Measurements from ENCODE around the gene SLC1A3. TPM values are rescaled to one million over a fixed set of nuclear protein-coding genes. Genes with fewer than 3 reads are reported as not detected.
"Not testable (repeated sequence)": the region's sequence is repeated elsewhere in the genome, so short reads cannot be mapped to it uniquely, and the experiment has no call there.

SLC1A3 gene
- total RNA-seq, 1 donor from 2014 or later: 33.4 TPM

- DNase-seq (ENCODE audit: low spot score): no peak
These were observed 24.1 kb downstream of the SLC1A3 start for GRCh38 chr5:36630201-36631145.

GRCh38 chr5:36631154-36631553, 24.7 kb downstream of the SLC1A3 start:
- DNase-seq (ENCODE audit: low spot score): no peak

GRCh38 chr5:36631620-36632362, 25.4 kb downstream of the SLC1A3 start:
- DNase-seq (ENCODE audit: low spot score): no peak

GRCh38 chr5:36632363-36632664, 25.9 kb downstream of the SLC1A3 start:
- DNase-seq (ENCODE audit: low spot score): no peak

GRCh38 chr5:36635721-36636390, 29.4 kb downstream of the SLC1A3 start:
- no peak for DNase-seq (ENCODE audit: low spot score)

- no peak for DNase-seq (ENCODE audit: low spot score)
These were observed 30.7 kb downstream of the SLC1A3 start for GRCh38 chr5:36637101-36637500.

GRCh38 chr5:36637516-36637915, 31.1 kb downstream of the SLC1A3 start:
- DNase-seq (ENCODE audit: low spot score): no peak

- no peak for DNase-seq (ENCODE audit: low spot score)
These were observed 31.6 kb downstream of the SLC1A3 start for GRCh38 chr5:36638056-36638455.

- no peak for DNase-seq (ENCODE audit: low spot score)
These were observed 34.5 kb downstream of the SLC1A3 start for GRCh38 chr5:36640949-36641348.

GRCh38 chr5:36641431-36641830, 35.0 kb downstream of the SLC1A3 start:
- DNase-seq (ENCODE audit: low spot score): no peak

GRCh38 chr5:36642089-36642488, 35.7 kb downstream of the SLC1A3 start:
- no peak for DNase-seq (ENCODE audit: low spot score)

- no peak for DNase-seq (ENCODE audit: low spot score)
These were observed 36.8 kb downstream of the SLC1A3 start for GRCh38 chr5:36643162-36643561.

- DNase-seq (ENCODE audit: low spot score): not testable (repeated sequence)
These were observed 37.4 kb downstream of the SLC1A3 start for GRCh38 chr5:36643841-36644240.

GRCh38 chr5:36644727-36645126, 38.3 kb downstream of the SLC1A3 start:
- no peak for DNase-seq (ENCODE audit: low spot score)

GRCh38 chr5:36646100-36646499, 39.7 kb downstream of the SLC1A3 start:
- no peak for DNase-seq (ENCODE audit: low spot score)

- no peak for DNase-seq (ENCODE audit: low spot score)
These were observed 40.2 kb downstream of the SLC1A3 start for GRCh38 chr5:36646507-36647023.

- no peak for DNase-seq (ENCODE audit: low spot score)
These were observed 40.6 kb downstream of the SLC1A3 start for GRCh38 chr5:36647046-36647445.

GRCh38 chr5:36648426-36648825, 42.0 kb downstream of the SLC1A3 start:
- DNase-seq (ENCODE audit: low spot score): no peak

- DNase-seq (ENCODE audit: low spot score): no peak
These were observed 45.6 kb downstream of the SLC1A3 start for GRCh38 chr5:36651761-36652685.

GRCh38 chr5:36653044-36653705, 46.8 kb downstream of the SLC1A3 start:
- DNase-seq (ENCODE audit: low spot score): no peak

- no peak for DNase-seq (ENCODE audit: low spot score)
These were observed 48.2 kb downstream of the SLC1A3 start for GRCh38 chr5:36654564-36654963.

Measured in ureter (tissue), 1 donor.